ENCODE results near the gene HOXA4. TPM values are rescaled to one million over a fixed set of nuclear protein-coding genes. Genes with fewer than 3 reads are reported as not detected.

HOXA4 gene
- total RNA-seq, 4 donors from 2014 or later = 0.56 to 2.1 (median 1.3) TPM

DNA sequence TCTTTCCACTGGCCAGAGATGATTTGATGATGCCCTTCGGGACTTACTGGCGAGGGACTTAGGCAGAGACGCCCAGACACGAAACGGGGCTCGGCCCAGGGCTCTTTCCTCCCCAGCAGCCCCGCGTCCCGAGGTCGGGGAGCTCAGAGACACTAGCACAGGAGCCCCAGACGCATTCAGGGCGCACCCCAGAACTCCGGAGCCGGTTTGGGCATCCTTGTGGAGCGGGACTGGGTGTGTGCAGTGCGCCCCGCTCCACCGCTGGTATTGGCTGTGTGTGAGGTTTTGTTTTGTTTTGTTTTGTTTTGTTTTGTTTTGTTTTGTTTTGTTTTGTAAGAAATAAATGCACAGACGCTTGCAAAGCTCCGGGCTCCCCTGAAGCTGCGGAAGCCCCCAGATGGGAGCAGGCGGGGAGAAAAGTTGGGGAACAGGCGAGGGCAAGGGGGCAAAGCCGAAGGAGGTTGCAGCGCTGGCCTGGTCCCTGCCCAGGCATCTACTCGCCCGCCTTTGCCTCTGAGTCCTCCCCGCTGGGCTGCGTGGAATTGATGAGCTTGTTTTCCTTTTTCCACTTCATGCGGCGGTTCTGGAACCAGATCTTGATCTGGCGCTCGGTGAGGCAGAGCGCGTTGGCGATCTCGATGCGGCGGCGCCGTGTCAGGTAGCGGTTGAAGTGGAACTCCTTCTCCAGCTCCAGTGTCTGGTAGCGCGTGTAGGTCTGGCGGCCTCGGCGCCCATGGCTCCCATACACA, 14.8 kb upstream of the HOXA4 start:
- WGBS, 2 donors = 28 to 58% methylated on average over 41 to 42 of the region's 47 CpGs
- no peaks in the 10 kb centered on the region for H3K9me3 ChIP-seq
- TF ChIP-seq CTCF (IDR thresholded peaks at IDR 0.05) = no peak
- no peak for TF ChIP-seq POLR2A (IDR thresholded peaks at IDR 0.05)
- no peak for DNase-seq
- H3K4me1 ChIP-seq = peaks cover 13 to 19% of the 10 kb centered on the region in 2 donors
- H3K36me3 ChIP-seq = no peaks in the 10 kb centered on the region
- H3K27me3 ChIP-seq = peaks cover 86% of the 10 kb centered on the region
- H3K27ac ChIP-seq = no peak overlapping the region
- intact Hi-C loops (cut with DNase I) = no loop called here
- H3K4me3 ChIP-seq (replicated peaks in 1 of 3) = no peak overlapping the region

DNA sequence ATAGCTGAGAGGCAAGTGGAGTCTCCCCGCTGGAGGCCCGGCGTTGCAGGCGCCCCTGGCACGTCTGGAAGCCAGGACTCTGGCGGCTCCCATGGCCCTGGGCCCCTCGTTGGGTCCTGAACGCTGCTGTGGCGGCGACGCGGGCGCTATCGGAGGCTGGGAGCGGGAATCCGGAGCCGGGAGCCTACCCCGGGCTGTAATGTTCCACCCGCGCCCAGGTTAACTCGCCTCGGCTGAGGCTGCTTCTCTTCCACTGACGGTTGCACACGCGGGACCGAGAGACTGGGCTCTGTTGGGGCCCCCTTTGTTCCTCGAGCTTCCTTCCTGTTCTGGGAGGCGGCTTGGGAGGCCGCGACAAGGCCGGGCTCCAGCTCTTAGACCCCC, 14.2 kb upstream of the HOXA4 start:
- Histone ChIP-seq H3K4me3 (replicated peaks in 1 of 3) (no peak overlapping the region), H3K27me3 (peaks cover 87% of the 10 kb centered on the region), H3K9me3 (no peaks in the 10 kb centered on the region), H3K27ac (no peak overlapping the region), H3K36me3 (no peaks in the 10 kb centered on the region), H3K4me1 (peaks cover 11 to 19% of the 10 kb centered on the region in 2 donors)
- intact Hi-C loops (cut with DNase I) = no loop called here
- TF ChIP-seq CTCF (IDR thresholded peaks at IDR 0.05) (no peak), POLR2A (IDR thresholded peaks at IDR 0.05) (no peak)
- DNase-seq = no peak
- WGBS, 2 donors = 16 to 32% methylated on average over 9 to 29 of the region's 31 CpGs

- intact Hi-C loops (cut with DNase I) = no loop called here
- DNase-seq = no peak
- H3K36me3 ChIP-seq = no peaks in the 10 kb centered on the region
- H3K9me3 ChIP-seq = no peaks in the 10 kb centered on the region
- peaks cover 14 to 23% of the 10 kb centered on the region in 2 donors for H3K4me1 ChIP-seq
- TF ChIP-seq CTCF (IDR thresholded peaks at IDR 0.05) (no peak), POLR2A (IDR thresholded peaks at IDR 0.05) (no peak)
- no peak overlapping the region for H3K4me3 ChIP-seq (replicated peaks in 1 of 3)
- 31 to 38% methylated on average over 37 to 39 of the region's 40 CpGs for WGBS, 2 donors
- peaks cover 87% of the 10 kb centered on the region for H3K27me3 ChIP-seq
- H3K27ac ChIP-seq = no peak overlapping the region
Measured at GRCh38 chr7:27143950-27144780, 13.6 kb upstream of the HOXA4 start.

GRCh38 chr7:27143023-27143949, 12.7 kb upstream of the HOXA4 start, which contains the start of gene HOXA5:
TSS of gene HOXA5 (minus strand) at chr7:27143681. CDS start at chr7:27143607, 74 bp downstream.
- H3K9me3 ChIP-seq = no peaks in the 10 kb centered on the region
- peaks cover 14 to 23% of the 10 kb centered on the region in 2 donors for H3K4me1 ChIP-seq
- peak within 1 kb of the TSS in 1 of 3 donors; percentile 14 for H3K4me3 ChIP-seq (replicated peaks in 1 of 3)
- peak within 1 kb of the TSS in 2 of 3 donors; percentile 27 to 55 for H3K27ac ChIP-seq
- no peaks in the 10 kb centered on the region for H3K36me3 ChIP-seq
- WGBS, 2 donors = 16 to 19% methylated on average over 25 to 27 of the region's 86 CpGs
- intact Hi-C loops (cut with DNase I) = no loop called here
- peak in 1 of 2 donors; percentile 51 for TF ChIP-seq POLR2A (IDR thresholded peaks at IDR 0.05)
- TF ChIP-seq CTCF (IDR thresholded peaks at IDR 0.05) = peak in 2 of 6 experiments; percentile 34 to 45
- DNase-seq = no peak
- H3K27me3 ChIP-seq = peaks cover 86% of the 10 kb centered on the region
